DOHH2 (cell line): Measurements from ENCODE around the gene ERFL.
A peak's percentile ranks its signal among the peaks of the same experiment; 100 is the strongest.

Experiments used
- H3F3A ChIP-seq: fragments of 200-600 bp; sonication (generic), shearing (Covaris generic); 2 replicates; pipeline ENCODE4 v1.6.0; 2016; ENCODE audit warnings: antibody characterized with exemption, mild to moderate bottlenecking; ENCODE audit not compliant: control insufficient read depth, insufficient read depth
- H3K27ac ChIP-seq: fragments of 200-600 bp; sonication (generic); 2 replicates; pipeline ENCODE4 v1.5.1; 2014; ENCODE audit warnings: low read depth, mild to moderate bottlenecking, low read length, moderate library complexity
- H3K27me3 ChIP-seq: fragments of 200-600 bp; sonication (generic); 2 replicates; pipeline ENCODE4 v1.6.1; 2014; ENCODE audit warnings: mild to moderate bottlenecking, low read length, mixed read lengths; ENCODE audit not compliant: control insufficient read depth
- H3K36me3 ChIP-seq: fragments of 200-600 bp; sonication (generic); 2 replicates; pipeline ENCODE4 v1.6.1; 2014; ENCODE audit warnings: mild to moderate bottlenecking, low read length, moderate library complexity, mixed read lengths; ENCODE audit not compliant: control insufficient read depth
- H3K4me1 ChIP-seq: fragments of 200-600 bp; sonication (generic); 2 replicates; pipeline ENCODE4 v1.6.1; 2014; ENCODE audit warnings: mild to moderate bottlenecking, low read length, mixed read lengths; ENCODE audit not compliant: control insufficient read depth
- H3K4me2 ChIP-seq: fragments of 200-600 bp; sonication (generic); 2 replicates; pipeline ENCODE4 v1.6.0; 2014; ENCODE audit warnings: mild to moderate bottlenecking, low read length, moderate library complexity
- H3K4me3 ChIP-seq: fragments of 200-600 bp; sonication (generic); 2 replicates; pipeline ENCODE4 v1.5.1; 2014; ENCODE audit warnings: mild to moderate bottlenecking, low read length, mixed read lengths
- H3K79me2 ChIP-seq: fragments of 200-600 bp; sonication (generic); 2 replicates; pipeline ENCODE4 v1.6.1; 2014; ENCODE audit warnings: mild to moderate bottlenecking, low read length, mixed read lengths; ENCODE audit not compliant: control insufficient read depth
- H3K9me2 ChIP-seq: fragments of 200-600 bp; sonication (generic); replicated peaks from 2 replicates; pipeline ENCODE4 v1.6.1; 2014; ENCODE audit warnings: mild to moderate bottlenecking, low read length, mixed read lengths; ENCODE audit not compliant: control insufficient read depth
- H3K9me3 ChIP-seq: fragments of 200-600 bp; sonication (generic); 2 replicates; pipeline ENCODE4 v1.6.1; 2014; ENCODE audit warnings: antibody characterized with exemption, low read length, mixed read lengths; ENCODE audit not compliant: control insufficient read depth, insufficient read depth
- H4K20me1 ChIP-seq: fragments of 200-600 bp; sonication (generic); 2 replicates; pipeline ENCODE4 v1.6.0; 2014; ENCODE audit warnings: low read depth, mild to moderate bottlenecking, antibody characterized with exemption, low read length, moderate library complexity; ENCODE audit not compliant: control insufficient read depth, insufficient read depth
- CTCF ChIP-seq: fragments of 200-600 bp; sonication (generic); IDR thresholded peaks from one replicate; pipeline ENCODE4 v1.5.1; 2014; ENCODE audit warnings: antibody characterized with exemption, mild to moderate bottlenecking, low read depth, low read length; ENCODE audit not compliant: poor library complexity, severe bottlenecking
- EZH2phosphoT487 ChIP-seq: fragments of 200-600 bp; sonication (generic); IDR thresholded peaks from 2 replicates; pipeline ENCODE4 v1.6.1; 2017; ENCODE audit warnings: borderline replicate concordance, mild to moderate bottlenecking, antibody characterized with exemption, low read length, moderate library complexity, mixed read lengths

Gene ERFL

GRCh38 chr19:41936961-41937360 is 8.7 kb upstream of the ERFL start:
- TF ChIP-seq EZH2phosphoT487 (no peak), CTCF (no peak)
- Histone ChIP-seq H3K4me3 (peak overlapping the region; percentile 49), H3K36me3 (peaks cover 5% of the 10 kb centered on the region), H3K27me3 (no peaks in the 10 kb centered on the region), H3K27ac (peak overlapping the region; percentile 96), H3K4me2 (peak overlapping the region; percentile 96), H3F3A (peaks cover 60% of the 10 kb centered on the region), H3K9me3 (no peaks in the 10 kb centered on the region), H3K9me2 (no peaks in the 10 kb centered on the region), H3K4me1 (peaks cover 84% of the 10 kb centered on the region), H4K20me1 (no peaks in the 10 kb centered on the region), H3K79me2 (peaks cover 9% of the 10 kb centered on the region)

GRCh38 chr19:41936416-41936850 is 8.2 kb upstream of the ERFL start:
- TF ChIP-seq EZH2phosphoT487, result no peak
- no peak for TF ChIP-seq CTCF
- H3K4me2 ChIP-seq, result peak overlapping the region; percentile 96
- H3K4me3 ChIP-seq, result peak overlapping the region; percentile 49
- no peaks in the 10 kb centered on the region for H3K27me3 ChIP-seq
- no peaks in the 10 kb centered on the region for H3K9me3 ChIP-seq
- peaks cover 57% of the 10 kb centered on the region for H3F3A ChIP-seq
- no peaks in the 10 kb centered on the region for H4K20me1 ChIP-seq
- peaks cover 84% of the 10 kb centered on the region for H3K4me1 ChIP-seq
- peaks cover 5% of the 10 kb centered on the region for H3K36me3 ChIP-seq
- H3K27ac ChIP-seq, result peak overlapping the region; percentile 96
- H3K9me2 ChIP-seq, result no peaks in the 10 kb centered on the region
- H3K79me2 ChIP-seq, result peaks cover 9% of the 10 kb centered on the region

- H3K9me3 ChIP-seq, result no peaks in the 10 kb centered on the region
- H3K27me3 ChIP-seq, result no peaks in the 10 kb centered on the region
- peak overlapping the region; percentile 49 for H3K4me3 ChIP-seq
- peak overlapping the region; percentile 96 for H3K27ac ChIP-seq
- H3F3A ChIP-seq, result peaks cover 53% of the 10 kb centered on the region
- no peaks in the 10 kb centered on the region for H4K20me1 ChIP-seq
- H3K4me1 ChIP-seq, result peaks cover 84% of the 10 kb centered on the region
- peaks cover 7% of the 10 kb centered on the region for H3K36me3 ChIP-seq
- H3K9me2 ChIP-seq, result no peaks in the 10 kb centered on the region
- peak overlapping the region; percentile 96 for H3K4me2 ChIP-seq
- peaks cover 11% of the 10 kb centered on the region for H3K79me2 ChIP-seq
- no peak for TF ChIP-seq CTCF
- TF ChIP-seq EZH2phosphoT487, result no peak
These were observed 7.6 kb upstream of the ERFL start for GRCh38 chr19:41935760-41936415.
